OCI-LY1 (cell line): ENCODE measurements around the gene IQSEC1.

Experiments
- CTCF ChIP-seq: fragments of 200-600 bp; sonication (generic), shearing (Covaris generic); IDR thresholded peaks from 2 replicates; pipeline ENCODE4 v1.5.1; 2017; ENCODE audit warnings: mild to moderate bottlenecking, antibody characterized with exemption, low read length, moderate library complexity, mixed read lengths
- EZH2 ChIP-seq: fragments of 200-600 bp; sonication (generic), shearing (Covaris generic); IDR thresholded peaks from 2 replicates; pipeline ENCODE4 v1.8.0; 2017; ENCODE audit warnings: borderline replicate concordance, mixed run types, mild to moderate bottlenecking, antibody characterized with exemption, low read length, moderate library complexity, mixed read lengths

- TF ChIP-seq CTCF (no peak), EZH2 (no peak)
These were observed 7.4 kb upstream of the IQSEC1 start for GRCh38 chr3:13080591-13080990.
